Motor neuron (in vitro differentiated cells): ENCODE data around the gene KRTAP5-7. TPM values are rescaled to one million over a fixed set of nuclear protein-coding genes. Genes with fewer than 3 reads are reported as not detected.
"Not testable (repeated sequence)": the region's sequence is repeated elsewhere in the genome, so short reads cannot be mapped to it uniquely, and the experiment has no call there.

Experiments
- ATAC-seq, 8 experiments: fragments of 200-7000 bp; cut with Tn5 transposase; replicated peaks in 6 of 8; 2 replicates each; pipeline ENCODE4 v1.8.0; 2021; ENCODE audit warnings: mild to moderate bottlenecking in 8 of 8, moderate library complexity in 8 of 8
- H3K27ac ChIP-seq, 2 donors: fragments of 250-450 bp; sonication (Bioruptor Pico); 2 replicates each; pipeline ENCODE4 v1.9.0; 2021; ENCODE audit warnings: antibody characterized with exemption in 2 of 2, mild to moderate bottlenecking in 2 of 2, moderate library complexity in 1 of 2
- H3K4me1 ChIP-seq, 2 donors: fragments of 250-450 bp; sonication (Bioruptor Pico); replicated peaks in 1 of 2; 2 replicates each; pipeline ENCODE4 v1.6.1; 2021; ENCODE audit warnings: antibody characterized with exemption in 2 of 2, mild to moderate bottlenecking in 2 of 2, moderate library complexity in 1 of 2
- H3K4me3 ChIP-seq, 5 donors: fragments of 250-450 bp; sonication (Bioruptor Pico); 2 replicates each; pipeline ENCODE4 v1.9.0; 2021; ENCODE audit warnings: antibody characterized with exemption in 5 of 5, mild to moderate bottlenecking in 5 of 5, moderate library complexity in 4 of 5
- WGBS, 10 experiments: fragments of 450-650 bp; shearing (Covaris generic); methylation state at CpG; one replicate each; pipeline ENCODE4 v1.0.0; 2022; 5-methylcytosine and 5-hydroxymethylcytosine counted together
- in situ Hi-C, 9 experiments: fragments of 400-800 bp; cut with MboI; loops; one replicate each; pipeline ENCODE4 v1.15.0; 2021; ENCODE audit warnings: low sequenced_read_pairs in 9 of 9, low pct_unique_long_range_greater_than_20kb in 2 of 9; ENCODE audit not compliant: unreplicated experiment in 9 of 9
- total RNA-seq, 8 experiments: library from RNA; unstranded; fragments of 300-600 nt; gene quantifications; 2 replicates each; pipeline versions ENCODE4 v1.2.3 to v1.2.4, GENCODE V29; 2022

The KRTAP5-7 gene
- total RNA-seq, 8 experiments from 2014 or later: 0.21 to 0.91 (median 0.27) TPM; not detected in 1

GRCh38 chr11:71563406-71563805, 36.3 kb downstream of the KRTAP5-7 start:
- in situ Hi-C loops: no loop called here
- H3K4me3 ChIP-seq: no peak overlapping the region
- WGBS, 10 experiments: 11 to 52% (median 30%) methylated on average over 2 to 8 of the region's 8 CpGs
- peaks cover 0 to 4% of the 10 kb centered on the region in 2 donors for H3K4me1 ChIP-seq
- no peak overlapping the region for H3K27ac ChIP-seq
- peak in 3 of 8 experiments; percentile 55 to 81 (median 71) for ATAC-seq

- H3K4me3 ChIP-seq: no peak overlapping the region
- in situ Hi-C loops: no loop called here
- WGBS, 10 experiments: 50 to 100% (median 60%) methylated on average over 1 of the region's 4 CpGs; no CpG with 5 or more reads in 5 of the 10 experiments
These were observed 37.4 kb downstream of the KRTAP5-7 start for GRCh38 chr11:71564430-71564829.

GRCh38 chr11:71565263-71565662, 38.2 kb downstream of the KRTAP5-7 start, which contains the start of gene KRTAP5-10:
Gene KRTAP5-10, plus strand, starts transcription at chr11:71565563. Its CDS starts 25 bp downstream, at chr11:71565588.
- WGBS, 10 experiments: 0 to 79% (median 33%) methylated on average over 1 to 4 of the region's 5 CpGs; no CpG with 5 or more reads in 4 of the 10 experiments
- Histone ChIP-seq H3K27ac (no peak within 1 kb of the TSS), H3K4me3 (no peak within 1 kb of the TSS), H3K4me1 (peaks cover 0 to 4% of the 10 kb centered on the region in 2 donors)
- in situ Hi-C loops: no loop called here
- no peak for ATAC-seq

More at GRCh38 chr11:71564430-71564829, 37.4 kb downstream of the KRTAP5-7 start:
- no peak for ATAC-seq
- no peak overlapping the region for H3K27ac ChIP-seq
- H3K4me1 ChIP-seq: peaks cover 0 to 4% of the 10 kb centered on the region in 2 donors

- peak in 2 of 8 experiments; percentile 19 to 31 for ATAC-seq
- H3K27ac ChIP-seq: no peak overlapping the region
- peaks cover 0 to 4% of the 10 kb centered on the region in 2 donors for H3K4me1 ChIP-seq
- no peak overlapping the region for H3K4me3 ChIP-seq
- in situ Hi-C loops: no loop called here
- WGBS, 10 experiments: 0 to 89% (median 72%) methylated on average over 1 to 3 of the region's 10 CpGs; no CpG with 5 or more reads in 6 of the 10 experiments
These were observed 39.1 kb downstream of the KRTAP5-7 start for GRCh38 chr11:71566081-71566620.

- 72 to 100% (median 90%) methylated on average over 1 to 6 of the region's 21 CpGs; no CpG with 5 or more reads in 6 of the 10 experiments for WGBS, 10 experiments
- peak in 5 of 8 experiments; percentile 30 to 73 (median 72) for ATAC-seq
- H3K4me3 ChIP-seq, in situ Hi-C loops, H3K27ac ChIP-seq, H3K4me1 ChIP-seq: not testable (repeated sequence)
These were observed 39.8 kb downstream of the KRTAP5-7 start for GRCh38 chr11:71566626-71567599.

GRCh38 chr11:71567633-71568032, 40.6 kb downstream of the KRTAP5-7 start:
- WGBS, 10 experiments: 25 to 100% (median 75%) methylated on average over 1 to 5 of the region's 8 CpGs; no CpG with 5 or more reads in 3 of the 10 experiments
- H3K4me3 ChIP-seq, ATAC-seq, H3K4me1 ChIP-seq, in situ Hi-C loops, H3K27ac ChIP-seq: not testable (repeated sequence)

- H3K4me1 ChIP-seq: peaks cover 0 to 4% of the 10 kb centered on the region in 2 donors
- no peak overlapping the region for H3K27ac ChIP-seq
- H3K4me3 ChIP-seq: no peak overlapping the region
- in situ Hi-C loops: no loop called here
- 0 to 100% (median 17%) methylated on average over 1 of the region's 8 CpGs; no CpG with 5 or more reads in 5 of the 10 experiments for WGBS, 10 experiments
- ATAC-seq: peak in 7 of 8 experiments; percentile 19 to 87 (median 36)
These were observed 41.8 kb downstream of the KRTAP5-7 start for GRCh38 chr11:71568704-71569349.

- in situ Hi-C loops, ATAC-seq, H3K4me3 ChIP-seq, H3K27ac ChIP-seq: not testable (repeated sequence)
- H3K4me1 ChIP-seq: peaks cover 7 to 14% of the 10 kb centered on the region in 2 donors
- WGBS, 10 experiments: 40 to 90% (median 69%) methylated on average over 1 to 5 of the region's 39 CpGs; no CpG with 5 or more reads in 6 of the 10 experiments
These were observed 44.2 kb downstream of the KRTAP5-7 start for GRCh38 chr11:71571101-71571850.

GRCh38 chr11:71572811-71573210, 45.7 kb downstream of the KRTAP5-7 start:
- Histone ChIP-seq H3K4me3 (no peak overlapping the region), H3K4me1 (peaks cover 9 to 10% of the 10 kb centered on the region in 2 donors), H3K27ac (no peak overlapping the region)
- in situ Hi-C loops: no loop called here
- no peak for ATAC-seq
- whole genome bisulfite sequencing, 10 experiments: 51 to 100% (median 84%) methylated on average over 1 to 9 of the region's 11 CpGs

- H3K4me3 ChIP-seq: no peak overlapping the region
- in situ Hi-C loops: no loop called here
- H3K4me1 ChIP-seq: peaks cover 9 to 10% of the 10 kb centered on the region in 2 donors
- H3K27ac ChIP-seq: no peak overlapping the region
- WGBS, 10 experiments: 16 to 80% (median 65%) methylated on average over 1 to 3 of the region's 5 CpGs
- no peak for ATAC-seq
These were observed 47.4 kb downstream of the KRTAP5-7 start for GRCh38 chr11:71574418-71574817.

GRCh38 chr11:71575723-71576424, 48.8 kb downstream of the KRTAP5-7 start:
- in situ Hi-C loops: no loop called here
- H3K27ac ChIP-seq: no peak overlapping the region
- ATAC-seq: peak in 5 of 8 experiments; percentile 40 to 76 (median 57)
- peaks cover 9 to 10% of the 10 kb centered on the region in 2 donors for H3K4me1 ChIP-seq
- H3K4me3 ChIP-seq: no peak overlapping the region
- 33 to 81% (median 69%) methylated on average over 1 to 3 of the region's 4 CpGs; no CpG with 5 or more reads in 2 of the 10 experiments for WGBS, 10 experiments
